GM18505 (cell line): ENCODE data around the gene ANKRD6.

Experiments used
- ATAC-seq: cut with Tn5 transposase; IDR thresholded peaks from one replicate; pipeline ENCODE4 v1.9.1; 2021; ENCODE audit not compliant: unreplicated experiment
- POLR2A ChIP-seq: IDR thresholded peaks from 4 replicates; pipeline ENCODE4 v1.6.1; 2011; ENCODE audit warnings: borderline replicate concordance; ENCODE audit not compliant: insufficient read depth, insufficient read length; ENCODE audit errors: extremely low read depth

ANKRD6 gene

GRCh38 chr6:89562093-89562973 is 129.4 kb downstream of the ANKRD6 start:
- ATAC-seq: no peak
- TF ChIP-seq POLR2A: no peak

GRCh38 chr6:89563866-89564265 is 130.9 kb downstream of the ANKRD6 start:
- no peak for ATAC-seq

GRCh38 chr6:89564752-89565427 is 131.9 kb downstream of the ANKRD6 start:
- TF ChIP-seq POLR2A: no peak
- no peak for ATAC-seq

More at GRCh38 chr6:89563866-89564265, 130.9 kb downstream of the ANKRD6 start:
- TF ChIP-seq POLR2A: no peak

GRCh38 chr6:89566008-89566800 is 133.3 kb downstream of the ANKRD6 start:
- no peak for TF ChIP-seq POLR2A
- ATAC-seq: no peak

- ATAC-seq: no peak
- TF ChIP-seq POLR2A: no peak
Measured at GRCh38 chr6:89566930-89567629, 134.1 kb downstream of the ANKRD6 start.

GRCh38 chr6:89567630-89568390 is 134.9 kb downstream of the ANKRD6 start:
- no peak for TF ChIP-seq POLR2A
- ATAC-seq: no peak

GRCh38 chr6:89574910-89575561 is 142.1 kb downstream of the ANKRD6 start:
- no peak for ATAC-seq
- no peak for TF ChIP-seq POLR2A

- no peak for ATAC-seq
- no peak for TF ChIP-seq POLR2A
Measured at GRCh38 chr6:89575562-89575960, 142.6 kb downstream of the ANKRD6 start.

GRCh38 chr6:89580997-89581666 is 148.2 kb downstream of the ANKRD6 start:
- ATAC-seq: no peak
- TF ChIP-seq POLR2A: no peak

- TF ChIP-seq POLR2A: no peak
- ATAC-seq: no peak
Measured at GRCh38 chr6:89581689-89582088, 148.7 kb downstream of the ANKRD6 start.

- no peak for ATAC-seq
- no peak for TF ChIP-seq POLR2A
Measured at GRCh38 chr6:89582669-89583325, 149.8 kb downstream of the ANKRD6 start.
